Activated CD8-positive, alpha-beta memory T cell treated with anti-CD3 and anti-CD28 coated beads, Interleukin-2, amount 50 U/mL, for 1 hour (primary cell): Measurements from ENCODE around the gene JAZF1.

Experiments
- DNase-seq: peaks from one replicate; pipeline ENCODE4 v3.0.0-alpha.2; 2020; ENCODE audit errors: extremely low read depth

JAZF1 gene

DNA sequence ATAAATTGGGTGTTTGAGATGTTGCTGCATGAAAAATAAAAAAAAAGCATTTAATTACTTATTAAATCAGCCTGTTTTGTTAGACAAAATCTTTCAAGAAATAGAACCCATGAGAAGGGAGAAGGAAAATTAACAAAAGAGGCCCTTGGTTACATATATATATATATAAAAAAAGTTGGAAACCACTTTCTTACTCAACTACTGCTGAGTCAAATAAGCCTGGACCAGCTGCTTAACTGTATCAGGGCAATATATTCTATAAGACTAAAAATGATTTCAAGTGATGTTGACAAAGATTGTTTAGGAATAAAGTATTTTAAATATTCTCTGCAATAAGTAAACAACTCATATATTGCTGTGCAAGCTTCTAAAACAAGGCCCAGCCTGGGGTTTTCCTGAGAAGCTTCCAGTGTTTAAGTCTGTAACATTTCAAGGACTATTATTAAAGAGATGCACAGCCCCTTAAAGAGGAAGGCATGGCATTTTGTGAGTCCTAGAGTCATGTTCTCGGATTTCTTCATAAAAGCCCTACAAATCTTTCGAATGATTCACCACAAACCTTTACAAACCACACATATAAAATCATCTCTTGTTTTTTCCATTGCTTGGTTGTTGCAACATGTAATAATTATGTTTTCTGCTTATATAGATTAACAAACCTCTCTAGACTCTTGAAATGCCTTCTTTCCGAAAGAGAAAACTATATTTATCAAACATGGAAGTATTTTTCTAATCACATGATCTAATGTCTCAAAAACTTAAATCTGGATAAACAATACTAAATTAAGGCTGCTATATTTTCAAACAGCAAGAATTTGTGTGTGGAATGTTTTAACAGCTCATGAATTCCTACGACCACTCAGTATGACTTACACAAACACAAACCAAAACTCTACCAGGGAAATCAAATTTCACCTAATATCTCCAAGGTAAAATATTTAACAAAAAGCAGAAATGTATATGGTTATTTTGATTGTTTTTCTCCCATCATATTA is 14.3 kb downstream of the JAZF1 start:
- no peak for DNase-seq

- DNase-seq = no peak
Observed at GRCh38 chr7:28165261-28165660, 15.3 kb downstream of the JAZF1 start.

DNA sequence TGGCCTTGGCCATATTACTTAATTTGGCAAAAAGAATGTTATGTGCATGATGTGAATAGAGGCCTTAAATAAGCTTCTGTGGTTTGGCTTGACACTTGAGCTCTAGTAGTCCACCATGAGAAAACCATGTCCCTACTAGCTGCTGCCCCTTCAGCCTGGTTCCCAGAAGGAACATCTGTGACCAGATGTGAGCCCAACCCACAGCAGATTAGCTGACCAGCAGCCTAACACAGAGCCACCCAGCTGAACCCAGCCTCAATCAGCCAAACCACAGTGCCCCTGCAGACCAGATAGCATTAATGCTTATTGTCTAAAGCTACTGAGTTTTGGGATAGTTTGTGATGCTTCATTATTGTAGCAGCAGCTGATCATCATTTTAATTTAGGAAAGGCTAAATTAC is 16.6 kb downstream of the JAZF1 start:
- DNase-seq = no peak

DNA sequence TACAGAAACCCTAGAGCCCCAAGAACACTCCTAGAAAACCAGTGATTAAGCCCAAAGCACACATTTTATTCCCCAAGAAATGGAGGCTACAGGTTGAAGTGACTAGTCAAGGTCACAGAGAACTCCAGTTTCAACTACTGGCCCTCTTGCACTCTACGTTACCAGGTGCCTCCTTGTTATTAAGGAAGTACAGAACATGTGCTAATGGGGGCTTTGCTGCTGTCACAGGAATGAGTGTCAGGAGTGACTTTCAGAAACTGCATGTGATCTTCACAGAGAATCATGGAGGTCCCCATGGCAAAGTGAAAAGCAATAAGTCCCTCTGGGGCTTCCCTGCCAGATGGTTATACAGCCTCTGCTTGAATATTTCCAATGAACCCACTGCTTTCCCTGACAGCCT is 19.3 kb downstream of the JAZF1 start:
- DNase-seq = no peak

DNA sequence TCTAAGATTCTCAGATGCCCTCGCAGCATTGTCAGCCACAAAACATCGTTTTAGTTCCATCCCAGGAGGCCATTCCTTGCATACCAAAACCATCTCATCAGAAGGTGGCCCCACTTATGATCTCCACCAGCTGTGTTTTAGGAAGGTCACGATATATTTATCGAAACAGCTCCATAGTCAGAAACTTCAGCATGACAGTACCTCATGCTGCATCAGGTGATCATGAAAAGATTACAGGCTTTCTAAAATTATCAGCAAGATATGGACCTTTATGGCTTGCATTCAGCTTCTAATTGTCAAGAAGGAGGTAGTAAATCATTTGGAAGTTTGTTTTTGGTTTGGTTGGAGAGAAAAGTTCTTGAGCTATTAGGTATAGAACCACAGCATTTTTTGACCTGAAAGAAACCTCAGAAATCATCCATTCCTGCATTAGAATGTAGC is 20.0 kb downstream of the JAZF1 start:
- DNase-seq = no peak

GRCh38 chr7:28157831-28158416 is 22.7 kb downstream of the JAZF1 start:
- no peak for DNase-seq

- DNase-seq = no peak
Observed at GRCh38 chr7:28157076-28157745, 23.4 kb downstream of the JAZF1 start.

DNA sequence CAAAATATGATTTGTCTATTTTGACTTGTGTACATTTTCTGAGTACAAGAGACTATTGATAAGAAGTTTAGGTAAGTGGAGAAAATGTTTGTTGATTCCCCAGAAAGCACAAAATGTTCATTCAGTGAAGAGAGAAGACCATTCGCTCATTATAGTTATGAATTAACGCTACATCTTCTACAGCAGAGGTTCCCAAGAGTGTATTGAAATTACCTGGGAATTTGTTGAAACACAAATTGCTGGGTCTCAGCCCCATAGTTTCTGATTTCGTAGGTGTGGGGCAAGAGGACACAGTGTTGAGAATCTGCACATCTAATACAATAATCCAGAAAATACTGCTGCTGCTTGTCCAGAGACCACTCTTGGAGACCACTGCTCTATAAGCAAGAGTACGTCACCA is 24.2 kb downstream of the JAZF1 start:
- no peak for DNase-seq

- DNase-seq = no peak
Observed at GRCh38 chr7:28155964-28156363, 24.6 kb downstream of the JAZF1 start.

- no peak for DNase-seq
Observed at GRCh38 chr7:28155019-28155660, 25.5 kb downstream of the JAZF1 start.

DNA sequence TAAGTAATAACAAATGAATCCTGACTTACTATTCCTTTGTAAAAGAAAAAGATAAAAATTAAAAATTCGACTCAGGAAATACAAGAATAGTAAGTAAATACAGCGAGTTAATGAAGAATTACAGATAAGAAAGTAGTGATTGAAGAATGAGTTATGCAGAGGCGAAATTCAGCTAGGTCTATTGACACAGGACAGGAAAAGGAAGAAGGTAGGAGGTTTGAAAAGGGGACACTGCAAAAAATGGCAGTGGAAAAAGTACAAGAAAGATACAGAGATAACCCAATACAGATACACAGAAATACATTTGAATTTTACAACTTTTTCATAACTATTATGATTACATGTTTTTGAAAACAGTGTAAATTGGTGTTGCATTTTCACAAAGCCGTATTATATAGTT is 28.0 kb downstream of the JAZF1 start:
- no peak for DNase-seq

DNA sequence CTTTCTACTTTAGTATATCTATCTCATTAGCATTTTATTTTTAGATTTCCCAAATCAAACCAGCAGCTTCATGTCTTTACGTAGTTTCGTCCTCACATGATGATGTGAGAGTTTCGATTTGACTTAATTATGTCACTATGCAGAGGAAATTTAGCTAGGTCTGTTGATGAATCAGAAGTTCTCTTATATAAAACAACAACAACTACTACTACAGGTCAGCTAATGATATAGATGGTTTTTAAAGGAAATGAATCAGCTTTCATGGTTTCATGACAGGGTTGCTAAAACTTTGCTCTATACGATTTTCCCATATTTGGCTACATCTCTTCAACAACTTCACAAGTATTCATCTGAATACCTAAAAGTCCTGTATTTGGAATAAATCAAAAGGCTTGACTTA is 28.6 kb downstream of the JAZF1 start:
- no peak for DNase-seq

- DNase-seq = no peak
Observed at GRCh38 chr7:28149291-28150101, 31.1 kb downstream of the JAZF1 start.

GRCh38 chr7:28145931-28146330 is 34.7 kb downstream of the JAZF1 start:
- DNase-seq = no peak

DNA sequence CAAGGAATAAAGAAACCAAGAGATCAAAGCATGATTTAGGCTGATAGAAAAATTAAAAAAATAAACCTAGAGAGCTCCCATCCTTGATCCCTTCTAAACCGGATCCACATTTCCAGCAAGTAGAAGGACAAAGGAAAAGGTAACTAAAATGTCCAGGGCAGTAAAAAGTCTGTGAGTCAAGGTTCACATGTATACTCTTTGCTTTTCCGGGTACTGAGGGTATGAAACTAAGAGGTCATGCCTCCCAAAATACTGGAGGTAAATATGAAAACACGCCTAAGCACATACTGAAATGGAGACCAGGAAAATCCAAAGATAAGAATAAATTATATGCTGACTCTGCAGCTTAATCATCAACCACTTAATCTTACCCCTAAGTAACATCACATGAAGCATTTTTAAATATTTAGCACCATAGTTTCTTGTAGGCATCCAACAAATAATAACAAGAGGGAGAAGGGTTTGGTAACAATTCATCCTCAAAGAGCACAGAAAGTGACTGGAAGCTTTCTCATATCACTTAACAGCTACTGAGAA is 35.4 kb downstream of the JAZF1 start:
- DNase-seq = no peak

- no peak for DNase-seq
Observed at GRCh38 chr7:28144266-28144665, 36.3 kb downstream of the JAZF1 start.

GRCh38 chr7:28142650-28143049 is 37.9 kb downstream of the JAZF1 start:
- no peak for DNase-seq

GRCh38 chr7:28140979-28141378 is 39.6 kb downstream of the JAZF1 start:
- DNase-seq = no peak

GRCh38 chr7:28138837-28139236 is 41.8 kb downstream of the JAZF1 start:
- no peak for DNase-seq

GRCh38 chr7:28137463-28137862 is 43.1 kb downstream of the JAZF1 start:
- DNase-seq = no peak

DNA sequence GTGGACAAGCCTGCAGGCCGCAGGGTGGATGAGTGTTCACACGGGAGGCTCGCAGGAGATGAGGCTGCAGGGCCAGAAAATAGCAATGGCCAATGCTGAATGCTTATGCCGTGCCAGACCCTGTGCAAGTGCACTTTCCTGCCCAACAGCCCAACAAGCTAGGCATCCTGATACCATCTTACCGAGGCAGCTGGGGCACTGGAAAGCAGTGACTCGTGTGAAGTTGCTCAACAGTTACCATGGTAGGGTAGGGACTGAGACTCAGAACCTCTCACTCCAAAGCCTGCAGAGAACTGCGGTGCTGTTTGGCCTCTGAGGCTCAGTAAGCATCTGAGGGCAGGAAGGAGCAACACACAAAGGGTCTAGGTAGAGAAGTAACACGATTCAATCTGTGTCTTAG is 43.7 kb downstream of the JAZF1 start:
- no peak for DNase-seq
